GM21723 (cell line): ENCODE measurements around the gene RAD51B.

ENCODE experiments used
- ATAC-seq: cut with Tn5 transposase; IDR thresholded peaks from one replicate; pipeline ENCODE4 v1.9.1; 2021; ENCODE audit warnings: mild to moderate bottlenecking, moderate library complexity; ENCODE audit not compliant: unreplicated experiment

RAD51B gene

GRCh38 chr14:68492381-68493151 is 673.0 kb downstream of the RAD51B start:
- ATAC-seq: no peak

- no peak for ATAC-seq
These were observed 673.8 kb downstream of the RAD51B start for GRCh38 chr14:68493152-68493911.

DNA sequence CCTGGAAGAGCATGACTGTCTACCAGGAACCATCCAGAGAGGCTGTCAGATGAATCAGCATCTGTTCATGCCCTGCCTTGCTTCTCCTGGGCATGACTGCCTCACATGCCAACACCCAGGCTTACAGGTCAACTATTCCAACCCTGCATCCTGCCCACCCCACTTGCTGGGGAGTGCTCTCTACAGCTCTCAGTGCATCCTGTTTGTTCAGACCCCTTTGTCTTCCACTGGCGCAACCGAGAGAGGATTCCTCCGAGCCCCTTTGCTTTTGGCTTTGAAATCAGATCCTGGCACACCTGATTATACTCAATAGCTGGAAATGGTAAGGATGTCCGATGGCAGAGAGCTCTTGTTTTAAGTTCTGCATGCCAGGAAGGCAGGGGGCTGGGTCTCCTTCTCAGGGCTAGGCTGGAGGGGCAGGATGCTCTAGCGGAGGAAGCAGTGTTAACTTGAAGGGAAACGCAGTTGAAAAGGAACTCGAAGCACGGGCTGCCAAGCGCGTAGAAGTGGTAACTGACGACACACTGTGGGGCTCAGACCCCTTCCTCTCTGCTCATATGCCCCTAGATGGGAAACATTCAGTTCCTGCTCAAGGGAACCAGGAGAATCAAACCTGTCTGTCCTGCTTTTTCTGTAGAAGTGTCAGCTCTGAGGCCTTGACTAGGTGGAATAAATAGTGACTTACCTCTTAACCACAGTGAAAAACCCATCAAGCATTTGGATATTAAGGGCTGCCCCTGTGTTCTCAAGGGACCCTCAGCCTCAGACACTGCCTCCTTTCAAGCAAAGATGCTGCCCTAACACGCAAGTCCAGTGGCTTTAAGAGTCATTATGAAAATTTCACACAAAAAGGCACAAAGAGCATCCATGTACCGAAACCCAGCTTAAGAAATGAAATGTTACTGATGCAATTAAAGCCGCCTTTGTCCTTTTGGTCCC is 675.8 kb downstream of the RAD51B start:
- ATAC-seq: peak; percentile 68

DNA sequence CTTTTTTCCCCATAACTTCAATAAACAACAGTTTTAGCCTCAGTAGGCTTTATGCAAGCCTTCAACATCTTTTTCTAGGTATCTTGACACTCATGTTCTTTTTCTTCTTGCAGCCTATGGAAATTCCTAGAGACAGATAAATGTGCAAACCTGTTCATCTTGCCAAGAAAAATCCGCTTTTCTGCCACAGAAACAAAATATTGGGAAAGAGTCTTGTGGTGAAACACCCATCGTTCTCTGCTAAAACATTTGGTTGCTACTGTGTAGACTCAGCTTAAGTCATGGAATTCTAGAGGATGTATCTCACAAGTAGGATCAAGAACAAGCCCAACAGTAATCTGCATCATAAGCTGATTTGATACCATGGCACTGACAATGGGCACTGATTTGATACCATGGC is 677.4 kb downstream of the RAD51B start:
- no peak for ATAC-seq

DNA sequence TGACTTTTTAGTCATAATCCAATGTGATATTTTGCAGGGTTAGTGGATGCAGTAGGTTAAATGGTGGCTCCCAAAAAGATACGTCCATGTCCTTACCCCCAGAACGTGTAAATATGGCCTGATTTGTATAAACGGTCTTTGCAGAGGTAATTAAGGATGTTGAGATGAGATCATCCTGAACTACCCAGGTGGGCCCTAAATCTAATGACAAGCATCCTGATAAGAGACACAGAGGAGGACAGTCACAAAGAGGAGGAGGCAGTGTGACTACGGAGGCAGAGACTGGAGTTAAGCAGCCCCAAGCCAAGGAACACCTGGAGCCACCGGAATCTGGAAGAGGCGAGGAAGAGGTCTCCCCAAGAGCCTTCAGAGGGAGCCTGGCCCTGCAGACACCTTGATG is 679.9 kb downstream of the RAD51B start:
- no peak for ATAC-seq

GRCh38 chr14:68501171-68501570 is 681.6 kb downstream of the RAD51B start:
- no peak for ATAC-seq

DNA sequence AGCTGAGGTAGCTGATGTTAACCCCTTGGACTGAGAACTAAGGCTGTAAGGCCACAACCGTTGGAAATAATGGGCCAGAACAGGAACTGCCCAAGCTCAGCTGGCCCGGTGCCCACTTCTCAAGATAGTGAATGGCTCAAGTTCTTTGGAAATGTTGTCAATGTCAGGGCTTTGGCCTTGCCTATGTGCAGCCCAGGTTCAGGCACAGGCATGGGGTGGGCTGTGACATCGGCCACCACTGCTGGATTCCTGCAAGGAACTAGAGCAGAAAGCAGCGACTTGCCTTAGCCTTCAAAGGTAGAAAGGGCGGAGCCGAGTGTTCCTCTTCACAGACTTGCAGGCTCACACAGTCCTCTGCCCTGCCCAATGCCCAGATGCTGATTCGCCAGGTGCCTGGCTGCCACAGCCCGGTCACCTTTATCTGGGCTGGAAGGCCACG is 682.1 kb downstream of the RAD51B start:
- no peak for ATAC-seq

- no peak for ATAC-seq
These were observed 682.7 kb downstream of the RAD51B start for GRCh38 chr14:68502230-68502629.

DNA sequence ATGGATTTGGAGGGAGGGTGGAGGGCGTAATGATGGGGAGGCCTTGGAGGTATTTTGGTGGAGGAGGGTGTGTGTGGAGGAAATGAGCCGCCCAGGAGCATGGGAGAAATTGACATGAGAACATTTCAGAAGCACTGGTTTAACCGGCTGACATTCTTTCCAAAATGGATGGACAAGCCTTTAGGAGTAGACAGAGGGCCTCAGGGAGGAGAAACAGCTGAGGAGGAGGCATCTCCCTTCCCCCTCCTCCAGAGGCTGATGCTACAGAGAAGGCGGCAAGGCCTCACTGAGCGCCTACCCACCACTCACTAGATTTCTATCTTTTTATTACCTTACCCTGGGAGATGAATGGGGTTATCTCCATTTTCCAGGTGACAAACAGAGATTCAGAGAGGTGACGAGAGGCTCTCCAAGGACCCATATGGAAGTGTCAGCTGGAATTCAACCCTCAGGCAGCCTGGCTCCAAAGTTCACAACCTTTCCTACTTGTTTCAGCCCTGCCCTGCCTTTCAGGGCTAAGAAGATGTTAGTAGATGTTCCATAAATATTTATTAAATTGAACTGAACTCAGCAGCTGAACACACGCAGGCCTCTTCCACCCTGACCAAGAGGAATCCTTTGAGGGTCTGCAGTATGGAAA is 683.7 kb downstream of the RAD51B start:
- no peak for ATAC-seq

DNA sequence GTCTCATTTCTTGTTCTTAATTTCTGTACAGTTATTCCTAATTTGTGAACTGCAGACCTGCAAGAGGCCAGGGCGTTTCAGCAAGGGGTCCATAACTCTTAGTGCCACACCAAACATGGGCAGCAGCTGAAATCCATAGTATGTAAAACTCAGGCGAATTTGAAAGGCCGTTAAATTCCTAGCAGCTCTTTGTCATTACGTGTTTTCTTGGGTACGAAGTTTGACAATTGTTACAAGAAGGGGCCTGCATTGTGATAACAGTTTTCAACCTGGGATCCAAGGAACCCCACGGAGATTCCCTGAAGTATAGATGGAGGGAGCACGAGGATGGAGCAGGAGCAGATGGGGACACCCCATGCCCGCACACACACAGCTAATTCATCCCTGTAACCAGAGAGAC is 685.3 kb downstream of the RAD51B start:
- no peak for ATAC-seq

GRCh38 chr14:68506021-68506644 is 686.6 kb downstream of the RAD51B start:
- no peak for ATAC-seq

DNA sequence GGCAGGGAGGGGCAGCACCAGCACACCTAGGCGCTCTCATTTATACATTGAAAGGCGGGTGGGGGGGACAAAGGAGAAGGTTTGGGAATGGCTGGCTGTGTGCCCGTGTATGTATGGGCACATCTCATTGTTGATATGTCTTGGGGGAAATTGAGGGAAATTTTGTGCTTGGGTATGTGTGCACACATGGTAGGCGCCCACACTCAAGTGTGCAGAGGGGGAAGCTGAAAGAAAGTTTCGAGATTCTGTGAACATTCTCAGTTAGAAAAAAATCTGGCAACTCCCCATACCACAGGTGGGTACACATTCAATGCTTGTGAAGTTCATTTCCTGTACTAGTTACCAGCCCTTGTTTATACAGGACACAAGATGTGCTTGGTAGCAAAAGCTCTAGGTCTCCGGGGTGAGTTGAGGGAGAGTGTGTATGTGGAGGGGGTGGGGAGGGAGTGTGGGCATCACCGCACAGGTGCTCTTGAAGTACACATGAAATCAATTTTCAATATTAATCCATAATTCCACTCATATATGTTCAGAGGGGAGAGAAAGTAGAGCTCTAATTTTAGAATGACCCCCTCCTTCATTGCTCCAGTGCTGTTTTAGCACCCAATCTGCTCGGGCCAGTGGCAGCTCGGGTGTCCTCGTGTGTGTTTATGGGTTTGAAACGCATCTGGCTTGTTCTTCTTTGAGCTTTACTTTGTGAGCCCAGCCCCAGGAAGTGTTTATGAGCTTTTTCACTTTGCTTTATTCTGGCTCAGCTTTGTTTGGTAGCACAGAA is 687.3 kb downstream of the RAD51B start:
- ATAC-seq: peak; percentile 66

GRCh38 chr14:68507544-68508081 is 688.0 kb downstream of the RAD51B start:
- ATAC-seq: peak; percentile 4

GRCh38 chr14:68508581-68508980 is 689.0 kb downstream of the RAD51B start:
- ATAC-seq: no peak

DNA sequence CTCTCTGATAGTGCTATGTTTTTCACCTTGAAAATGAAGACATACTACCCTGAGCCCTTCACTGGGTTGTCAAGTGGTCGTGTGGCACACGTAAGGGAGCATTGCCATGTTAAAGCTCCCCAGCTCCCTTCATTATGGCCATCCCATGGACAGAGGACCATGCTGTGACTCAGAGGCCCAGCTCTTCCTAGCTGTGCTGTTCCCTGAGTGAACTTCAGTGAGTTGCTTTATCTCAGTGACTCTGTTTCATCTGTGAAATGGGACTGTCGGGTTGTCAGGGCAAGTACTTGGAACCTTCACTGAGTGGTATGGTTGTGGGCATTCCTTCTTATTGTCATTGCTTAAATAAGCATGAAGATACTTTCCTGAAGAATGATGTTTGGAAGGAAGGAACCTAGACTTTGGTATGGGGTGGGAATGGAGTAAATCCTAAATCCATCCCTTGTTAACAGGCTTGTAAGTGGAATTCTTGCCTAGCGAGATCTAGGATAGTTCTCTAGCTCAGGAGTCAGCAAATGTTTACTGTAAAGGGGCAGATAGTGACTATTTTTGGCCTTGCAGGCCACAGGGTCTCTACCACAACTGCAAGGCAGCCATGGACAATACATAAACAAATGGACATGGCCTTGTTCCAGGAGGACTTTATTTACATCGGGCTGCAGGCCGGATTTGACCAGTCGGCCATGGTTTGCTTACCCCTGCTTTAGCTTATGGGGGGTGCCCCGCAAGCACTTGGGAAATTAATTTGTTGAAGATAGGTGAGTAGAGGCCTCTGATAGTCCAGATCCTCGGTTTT is 689.8 kb downstream of the RAD51B start:
- no peak for ATAC-seq

DNA sequence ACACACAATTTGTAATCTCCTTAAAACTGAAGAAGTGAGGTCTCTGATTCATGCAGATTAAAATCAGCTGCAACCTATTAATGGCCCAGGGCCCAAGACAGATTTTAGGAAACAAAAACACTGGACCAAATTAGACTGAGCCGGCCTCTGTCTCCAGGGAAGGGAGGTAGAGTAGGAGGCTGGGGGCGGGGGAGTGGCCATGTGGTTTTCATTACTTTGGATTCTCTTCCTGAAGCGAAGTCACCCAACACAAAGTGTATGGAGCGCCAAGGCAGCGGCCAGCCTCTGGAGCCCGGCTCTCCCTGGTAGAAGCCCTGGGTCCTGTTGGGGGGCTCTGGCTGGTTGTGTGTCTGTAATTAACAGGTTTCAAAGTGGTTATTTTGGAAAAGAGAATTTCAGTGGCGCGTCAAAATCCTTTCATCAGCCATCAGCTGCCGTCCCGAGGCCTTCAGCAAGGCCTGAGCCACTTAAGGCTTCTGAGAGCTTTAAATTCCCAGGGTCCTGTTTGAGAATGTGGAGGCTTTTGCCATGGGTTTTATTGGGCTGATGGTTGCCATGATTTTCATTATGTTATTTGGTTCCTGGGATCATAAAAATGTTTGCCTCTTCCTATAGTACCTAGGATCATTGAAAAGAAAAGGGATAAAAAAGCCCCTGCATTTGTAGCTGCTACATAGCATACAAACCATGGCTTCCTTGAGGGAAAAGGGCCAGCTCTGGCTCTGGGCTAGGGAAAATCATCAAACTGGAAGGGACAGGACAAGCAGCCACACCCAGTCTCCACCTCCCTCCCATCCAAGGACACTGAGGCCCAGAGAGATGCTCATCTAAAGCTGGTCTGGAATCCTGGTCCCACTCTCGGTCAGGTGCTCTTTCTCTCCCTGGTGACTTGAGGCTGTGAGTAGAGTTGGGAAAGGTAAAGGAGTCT is 690.9 kb downstream of the RAD51B start:
- no peak for ATAC-seq
